PFSK-1 (cell line): Measurements from ENCODE around the gene UBQLN4.

ENCODE experiments used
- FOXP2 ChIP-seq: optimal IDR thresholded peaks from 2 replicates; pipeline ENCODE3; 2011; ENCODE audit warnings: borderline replicate concordance, control low read depth, inconsistent platforms; ENCODE audit not compliant: insufficient read depth; ENCODE audit errors: extremely low read length, extremely low read depth
- POLR2AphosphoS5 ChIP-seq: IDR thresholded peaks from 2 replicates; pipeline ENCODE4 v1.6.1; 2012; ENCODE audit warnings: low read depth, mild to moderate bottlenecking, control low read depth, low read length, moderate library complexity
- REST ChIP-seq, 2 experiments: IDR thresholded peaks; 2 replicates each; pipeline versions ENCODE4 v1.6.1 to v1.8.0; 2011 to 2012; ENCODE audit warnings: low read depth in 2 of 2, low read length in 2 of 2, control low read depth in 1 of 2, inconsistent platforms in 1 of 2, mild to moderate bottlenecking in 1 of 2, moderate library complexity in 1 of 2; ENCODE audit not compliant: insufficient read depth in 1 of 2
- SIN3A ChIP-seq: IDR thresholded peaks from 2 replicates; pipeline ENCODE4 v1.6.1; 2012; ENCODE audit warnings: mild to moderate bottlenecking, low read length, moderate library complexity, borderline replicate concordance; ENCODE audit not compliant: insufficient read depth
- TAF1 ChIP-seq: IDR thresholded peaks from 2 replicates; pipeline ENCODE4 v1.6.1; 2012; ENCODE audit warnings: low read length, control low read depth, borderline replicate concordance; ENCODE audit not compliant: insufficient read depth

Gene UBQLN4

DNA sequence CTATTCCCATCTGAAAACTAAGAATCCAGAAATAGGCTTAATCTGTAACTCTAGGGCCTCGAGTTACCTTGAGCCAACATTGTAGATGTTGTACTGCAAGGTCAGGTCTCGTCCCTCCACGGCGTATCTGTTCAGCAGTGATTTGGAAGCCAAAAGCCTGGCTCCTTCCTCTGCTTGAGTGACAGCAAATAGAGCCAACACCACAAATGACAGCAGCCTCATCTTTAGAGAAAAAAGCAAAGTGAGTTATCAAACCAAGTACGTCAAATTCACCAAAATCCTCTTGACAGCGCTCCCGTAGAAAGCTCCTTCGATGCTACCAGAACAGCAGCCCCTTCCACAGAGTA lies 33.7 kb downstream of the UBQLN4 start:
- TF ChIP-seq FOXP2 (no peak), SIN3A (no peak), REST (IDR thresholded peaks at IDR 0.05; ENCODE audit: insufficient read depth in 1 of 2, low read depth in 2 of 2, low read length in 2 of 2) (no peak), TAF1 (no peak), POLR2AphosphoS5 (no peak)

DNA sequence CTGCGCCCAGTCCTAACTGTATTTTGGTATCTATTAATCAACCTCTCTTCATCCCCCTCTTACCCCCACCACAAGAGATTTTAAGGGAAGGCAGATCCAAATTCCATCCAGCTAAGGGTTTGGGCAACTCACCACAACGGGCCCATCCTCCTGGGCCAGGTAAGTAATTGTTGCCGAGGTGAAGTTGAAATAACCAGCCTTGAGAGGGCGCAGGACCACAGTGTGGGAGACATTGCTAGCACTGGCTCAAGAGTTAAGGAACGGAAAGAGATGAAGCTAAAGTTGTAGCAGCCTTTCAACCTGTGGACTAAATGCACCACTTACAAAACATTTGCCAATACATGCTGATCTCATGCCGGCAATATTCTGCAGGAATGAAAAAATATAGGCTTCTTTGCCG lies 38.8 kb downstream of the UBQLN4 start:
- TF ChIP-seq REST (IDR thresholded peaks at IDR 0.05; ENCODE audit: insufficient read depth in 1 of 2, low read depth in 2 of 2, low read length in 2 of 2): no peak
- TF ChIP-seq FOXP2: no peak
- no peak for TF ChIP-seq POLR2AphosphoS5
- TF ChIP-seq TAF1: no peak
- no peak for TF ChIP-seq SIN3A

DNA sequence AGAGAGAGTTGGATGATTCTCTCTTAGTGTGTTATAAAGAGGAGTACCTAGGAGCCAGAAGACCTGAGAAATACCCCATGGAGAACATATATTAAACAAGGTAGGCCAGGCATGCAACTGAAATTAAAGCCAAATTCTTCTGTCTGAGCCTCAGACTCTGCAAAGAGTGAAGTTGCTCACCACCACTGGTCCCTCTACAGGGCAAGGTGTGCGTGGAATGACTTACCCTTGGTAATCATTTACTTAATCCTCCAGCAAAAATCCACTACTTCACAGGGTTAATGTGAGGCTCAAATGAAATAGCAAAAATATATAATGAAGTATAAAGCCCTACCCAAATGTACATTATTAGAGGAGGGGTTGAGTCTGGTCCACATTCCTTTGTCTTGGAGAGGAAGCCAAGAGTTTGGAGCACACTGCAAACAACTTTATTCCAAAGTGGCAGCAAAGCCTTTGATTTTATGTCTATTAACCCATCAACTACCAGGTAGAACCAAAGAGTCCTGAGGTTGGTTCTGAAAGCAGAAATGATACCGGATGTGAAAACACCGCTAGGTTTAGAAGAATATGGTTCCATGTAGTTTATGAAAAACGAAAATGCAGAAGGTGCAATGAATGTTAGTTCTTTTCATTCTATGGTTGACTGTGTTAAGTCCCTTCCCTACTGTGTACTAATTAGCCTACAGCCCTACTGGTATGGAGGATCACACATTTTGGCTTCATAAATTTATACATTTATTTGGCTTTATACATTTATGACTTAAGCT lies 41.4 kb downstream of the UBQLN4 start:
- TF ChIP-seq TAF1 (no peak), FOXP2 (no peak), POLR2AphosphoS5 (no peak), REST (IDR thresholded peaks at IDR 0.05; ENCODE audit: insufficient read depth in 1 of 2, low read depth in 2 of 2, low read length in 2 of 2) (no peak), SIN3A (no peak)

- TF ChIP-seq SIN3A (no peak), REST (IDR thresholded peaks at IDR 0.05; ENCODE audit: insufficient read depth in 1 of 2, low read depth in 2 of 2, low read length in 2 of 2) (no peak), FOXP2 (no peak), TAF1 (no peak), POLR2AphosphoS5 (no peak)
Observed at GRCh38 chr1:156009404-156009803, 44.2 kb downstream of the UBQLN4 start.
